Left ventricle myocardium superior (tissue), 1 donor: ENCODE data around the gene ESPNL. TPM values are rescaled to one million over a fixed set of nuclear protein-coding genes. Genes with fewer than 3 reads are reported as not detected.
"Not testable (repeated sequence)": the region's sequence is repeated elsewhere in the genome, so short reads cannot be mapped to it uniquely, and the experiment has no call there.

Source experiments
- ATAC-seq: fragments of 200-7000 bp; cut with Tn5 transposase; one replicate; pipeline ENCODE4 v1.9.1; 2020; ENCODE audit warnings: mild to moderate bottlenecking, moderate library complexity
- DNase-seq: peaks from one replicate; pipeline ENCODE4 v3.0.0-alpha.2; 2020
- intact Hi-C: fragments of 100-400 bp; cut with micrococcal nuclease; formaldehyde crosslinking; loops from one replicate; pipeline ENCODE4 v1.11.0; 2022
- long read RNA-seq: library from polyadenylated mRNA; unstranded; transcript quantifications from one replicate; pipeline ENCODE4 v2.0.0, GENCODE V29; 2021
- total RNA-seq: library from RNA; stranded (reverse); fragmentation: NEBNext Ultra II Directional; extraction: Animal tissue kit (Norgen Biotek cat#: 25700); gene quantifications from one replicate; pipeline ENCODE4 v1.2.1, GENCODE V29; 2021
- donor health status: DM: no; HTN: yes; CAD: no; lungs with severe emphysema.

The ESPNL gene, protein sequence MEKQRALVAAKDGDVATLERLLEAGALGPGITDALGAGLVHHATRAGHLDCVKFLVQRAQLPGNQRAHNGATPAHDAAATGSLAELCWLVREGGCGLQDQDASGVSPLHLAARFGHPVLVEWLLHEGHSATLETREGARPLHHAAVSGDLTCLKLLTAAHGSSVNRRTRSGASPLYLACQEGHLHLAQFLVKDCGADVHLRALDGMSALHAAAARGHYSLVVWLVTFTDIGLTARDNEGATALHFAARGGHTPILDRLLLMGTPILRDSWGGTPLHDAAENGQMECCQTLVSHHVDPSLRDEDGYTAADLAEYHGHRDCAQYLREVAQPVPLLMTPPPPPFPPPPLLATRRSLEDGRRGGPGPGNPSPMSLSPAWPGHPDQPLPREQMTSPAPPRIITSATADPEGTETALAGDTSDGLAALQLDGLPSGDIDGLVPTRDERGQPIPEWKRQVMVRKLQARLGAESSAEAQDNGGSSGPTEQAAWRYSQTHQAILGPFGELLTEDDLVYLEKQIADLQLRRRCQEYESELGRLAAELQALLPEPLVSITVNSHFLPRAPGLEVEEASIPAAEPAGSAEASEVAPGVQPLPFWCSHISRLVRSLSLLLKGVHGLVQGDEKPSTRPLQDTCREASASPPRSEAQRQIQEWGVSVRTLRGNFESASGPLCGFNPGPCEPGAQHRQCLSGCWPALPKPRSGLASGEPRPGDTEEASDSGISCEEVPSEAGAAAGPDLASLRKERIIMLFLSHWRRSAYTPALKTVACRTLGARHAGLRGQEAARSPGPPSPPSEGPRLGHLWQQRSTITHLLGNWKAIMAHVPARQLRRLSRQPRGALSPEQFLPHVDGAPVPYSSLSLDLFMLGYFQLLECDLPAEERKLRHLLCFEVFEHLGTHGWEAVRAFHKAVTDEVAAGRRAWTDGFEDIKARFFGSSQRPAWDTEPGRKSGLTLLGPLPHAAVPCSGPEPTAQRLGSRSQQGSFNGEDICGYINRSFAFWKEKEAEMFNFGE
- not detected for total RNA-seq
- long read RNA-seq: 0 reads

DNA sequence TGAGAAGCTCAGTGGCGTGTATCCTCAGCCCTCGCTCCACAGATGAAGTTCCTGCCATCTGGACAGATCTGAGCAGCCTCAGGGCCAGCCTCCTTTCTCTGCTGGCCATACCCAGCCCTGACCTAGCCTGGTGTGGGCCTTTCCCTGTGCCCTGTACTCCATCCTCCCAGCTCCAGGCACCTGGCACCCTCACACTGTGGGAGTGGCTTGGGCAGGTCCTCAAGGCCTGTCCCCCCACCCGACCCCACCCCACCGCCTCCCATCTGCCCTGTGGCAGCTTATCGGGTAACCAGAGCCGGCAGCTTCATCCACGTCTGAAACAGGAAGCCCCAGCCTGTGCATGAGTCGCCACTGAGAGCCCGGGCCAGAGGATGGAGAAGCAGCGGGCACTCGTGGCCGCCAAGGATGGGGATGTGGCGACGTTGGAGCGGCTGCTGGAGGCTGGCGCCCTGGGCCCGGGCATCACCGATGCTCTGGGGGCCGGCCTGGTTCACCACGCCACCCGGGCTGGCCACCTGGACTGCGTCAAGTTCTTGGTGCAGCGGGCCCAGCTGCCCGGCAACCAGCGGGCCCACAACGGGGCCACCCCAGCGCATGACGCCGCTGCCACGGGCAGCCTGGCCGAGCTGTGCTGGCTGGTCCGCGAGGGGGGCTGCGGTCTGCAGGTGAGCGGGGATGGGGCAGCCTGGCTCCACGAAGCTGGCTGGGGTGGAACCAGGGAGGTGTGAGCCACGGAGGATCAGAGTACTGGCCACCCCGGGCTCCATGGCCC is at the start of gene ESPNL:
Gene ESPNL (plus strand): TSS at position 292 of the 772 bp plus-strand sequence. CDS start 80 bp downstream, at position 372.
- no peak for ATAC-seq
- no peak for DNase-seq
- intact Hi-C loops: no loop called here

DNA sequence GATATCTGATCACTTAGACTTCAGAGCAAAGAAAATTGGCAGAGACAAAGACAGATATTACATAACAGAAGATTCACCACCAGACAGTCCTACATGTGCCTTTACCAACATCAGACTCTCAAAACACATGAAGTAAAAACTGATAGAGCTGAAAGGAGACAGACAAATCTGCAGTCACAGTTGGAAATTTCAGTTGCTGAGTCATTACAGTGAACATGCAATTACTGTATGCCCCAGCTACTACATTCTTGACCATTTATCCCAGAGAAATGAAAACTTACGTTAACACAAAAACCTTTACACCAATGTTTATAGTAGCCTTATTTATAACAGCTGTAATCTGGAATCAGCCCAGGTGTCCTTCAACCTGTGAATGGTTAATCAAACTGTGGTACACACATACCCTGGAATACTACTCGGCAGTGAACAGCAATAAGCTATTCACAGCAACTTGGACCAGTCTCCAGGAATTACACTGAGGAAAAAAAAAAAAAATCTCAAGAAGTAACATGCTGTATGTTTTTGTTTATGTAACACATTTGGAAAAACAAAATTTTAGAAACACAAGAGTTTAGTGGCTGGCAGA is 46.9 kb upstream of the ESPNL start:
- intact Hi-C loops: no loop called here
- DNase-seq (no peak), ATAC-seq (no peak)

DNA sequence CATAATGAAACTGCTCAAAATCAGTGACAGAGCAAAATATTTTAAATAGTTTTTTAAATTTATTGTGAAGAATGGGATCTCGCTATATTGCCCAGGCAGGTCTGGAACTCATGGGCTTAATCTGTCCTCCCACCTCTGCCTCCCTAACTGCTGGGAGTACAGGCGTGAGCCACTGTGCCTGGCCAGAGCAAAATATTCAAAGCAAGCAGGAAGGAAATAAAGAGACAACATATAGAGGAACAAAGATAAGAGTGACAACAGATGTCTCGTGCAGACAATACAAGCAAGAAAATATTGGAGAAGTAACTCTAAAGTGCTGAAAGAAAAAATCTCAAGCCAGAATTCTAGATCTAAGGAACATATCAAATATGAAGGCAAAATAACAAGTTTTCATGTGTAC is 44.3 kb upstream of the ESPNL start:
- intact Hi-C loops: no loop called here
- ATAC-seq (no peak), DNase-seq (no peak)

DNA sequence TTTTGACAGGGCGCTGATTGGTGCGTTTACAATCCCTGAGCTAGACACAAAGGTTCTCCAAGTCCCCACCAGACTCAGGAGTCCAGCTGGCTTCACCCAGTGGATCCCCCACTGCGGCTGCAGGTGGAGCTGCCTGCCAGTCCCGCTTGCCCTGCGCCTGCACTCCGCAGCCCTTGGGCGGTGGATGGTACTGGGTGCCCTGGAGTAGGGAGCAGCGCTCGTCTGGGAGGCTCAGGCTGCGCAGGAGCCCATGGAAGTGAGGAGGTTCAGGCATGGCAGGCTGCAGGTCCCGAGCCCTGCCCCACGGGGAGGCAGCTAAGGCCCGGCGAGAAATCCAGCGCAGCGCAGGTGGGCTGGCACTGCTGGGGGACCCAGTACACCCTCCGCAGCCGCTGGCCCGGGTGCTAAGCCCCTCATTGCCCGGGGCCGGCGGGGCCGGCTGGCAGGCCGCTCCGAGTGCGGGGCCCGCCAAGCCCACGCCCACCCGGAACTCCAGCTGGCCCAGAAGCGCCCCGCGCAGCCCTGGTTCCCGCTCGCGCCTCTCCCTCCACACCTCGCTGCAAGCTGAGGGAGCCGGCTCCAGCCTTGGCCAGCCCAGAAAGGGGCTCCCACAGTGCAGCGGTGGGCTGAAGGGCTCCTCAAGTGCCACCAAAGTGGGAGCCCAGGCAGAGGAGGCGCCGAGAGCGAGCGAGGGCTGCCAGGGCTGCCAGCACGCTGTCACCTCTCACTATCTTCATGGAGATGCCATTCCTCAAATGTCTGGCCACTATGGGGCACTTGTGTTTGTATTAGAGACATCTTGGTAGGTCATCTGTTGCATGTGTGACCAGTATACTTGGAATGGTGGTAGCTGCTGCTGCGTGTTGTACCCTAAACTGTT is 42.2 kb upstream of the ESPNL start:
- DNase-seq, intact Hi-C loops, ATAC-seq: not testable (repeated sequence)

DNA sequence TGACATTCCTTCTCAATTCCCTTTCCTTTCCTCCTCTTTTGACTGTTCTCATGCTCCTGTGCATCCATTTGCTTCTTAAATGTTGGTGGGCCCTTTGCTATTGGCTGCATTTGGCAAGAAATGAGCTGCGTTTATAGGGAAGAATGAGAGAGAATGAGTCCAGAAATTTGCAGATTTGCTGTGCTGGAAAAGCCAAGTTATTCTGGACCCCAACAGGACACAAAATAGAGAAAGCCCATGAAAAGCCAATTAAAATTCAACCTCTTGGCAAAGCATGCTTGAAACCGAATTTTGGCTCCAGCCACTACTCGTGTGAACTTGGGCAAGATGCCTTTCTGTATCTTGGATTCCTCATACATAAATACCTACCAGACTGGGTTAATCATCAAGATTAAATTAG is 40.6 kb upstream of the ESPNL start:
- DNase-seq (no peak), ATAC-seq (no peak)
- intact Hi-C loops: no loop called here

DNA sequence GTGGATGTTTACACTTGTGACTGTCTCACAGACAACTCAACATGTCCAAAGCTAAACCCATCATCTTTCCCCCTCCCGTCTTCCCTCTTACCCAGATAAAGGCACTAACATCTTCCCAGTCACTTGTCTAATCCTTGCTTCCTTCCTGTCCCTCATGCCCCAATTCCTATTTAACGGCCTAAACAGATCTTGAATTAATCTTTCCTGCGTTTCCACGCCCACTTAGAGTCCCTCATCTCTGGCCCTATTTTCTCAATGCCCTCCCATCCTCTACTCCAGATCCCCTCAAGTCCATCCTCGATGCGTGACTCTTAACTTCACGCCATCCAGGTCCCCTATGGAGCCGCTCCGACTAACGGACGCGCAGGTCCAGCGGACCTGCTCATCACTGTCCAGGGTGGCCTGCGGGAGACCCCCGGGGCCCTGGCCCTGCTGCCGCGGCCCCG is 40.0 kb upstream of the ESPNL start:
- ATAC-seq (no peak), DNase-seq (no peak)
- intact Hi-C loops: no loop called here

DNA sequence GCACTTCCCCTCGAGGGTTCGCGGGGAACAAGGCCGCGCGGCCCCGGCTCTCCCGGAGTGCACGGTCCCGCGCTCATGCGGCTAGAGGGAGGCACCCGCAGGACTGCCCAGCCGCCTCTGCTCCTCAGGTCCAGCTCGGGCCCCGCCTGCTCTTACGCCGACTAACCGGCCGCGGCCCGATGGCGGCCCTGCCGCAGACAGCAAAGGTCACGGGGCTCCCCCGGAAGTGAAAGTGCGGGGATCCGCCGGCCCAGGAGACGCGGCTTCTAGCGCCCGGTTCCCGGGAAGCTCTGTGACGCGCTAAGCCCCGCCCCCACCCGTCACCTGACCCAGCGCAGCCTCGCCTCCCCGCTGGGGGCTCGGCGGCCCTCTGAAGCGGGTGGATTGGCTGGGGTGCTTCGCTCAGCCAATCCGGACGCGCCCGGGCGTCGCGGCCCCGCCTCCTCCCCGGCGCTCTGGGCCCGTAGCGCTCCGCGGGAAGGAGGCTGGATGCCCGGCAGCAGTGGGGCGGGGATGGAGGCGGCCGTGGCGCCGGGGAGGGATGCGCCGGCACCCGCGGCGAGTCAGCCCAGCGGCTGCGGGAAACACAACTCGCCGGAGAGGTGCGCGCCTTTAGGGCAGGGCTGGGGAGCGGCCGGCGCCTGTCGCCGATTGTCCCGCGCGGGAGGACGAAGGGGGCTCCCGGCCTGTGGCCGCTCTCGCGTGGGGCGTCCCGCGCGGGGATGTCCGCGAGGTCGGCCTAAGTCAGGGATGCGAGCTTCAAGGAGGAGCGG is 39.4 kb upstream of the ESPNL start, which contains the start of gene SCLY:
Gene SCLY (plus strand): TSS at position 460 of the 773 bp plus-strand sequence. CDS start 54 bp downstream, at position 514.
- peak; percentile 99 for ATAC-seq
- DNase-seq: peak; percentile 98
- intact Hi-C loops: no loop called here

DNA sequence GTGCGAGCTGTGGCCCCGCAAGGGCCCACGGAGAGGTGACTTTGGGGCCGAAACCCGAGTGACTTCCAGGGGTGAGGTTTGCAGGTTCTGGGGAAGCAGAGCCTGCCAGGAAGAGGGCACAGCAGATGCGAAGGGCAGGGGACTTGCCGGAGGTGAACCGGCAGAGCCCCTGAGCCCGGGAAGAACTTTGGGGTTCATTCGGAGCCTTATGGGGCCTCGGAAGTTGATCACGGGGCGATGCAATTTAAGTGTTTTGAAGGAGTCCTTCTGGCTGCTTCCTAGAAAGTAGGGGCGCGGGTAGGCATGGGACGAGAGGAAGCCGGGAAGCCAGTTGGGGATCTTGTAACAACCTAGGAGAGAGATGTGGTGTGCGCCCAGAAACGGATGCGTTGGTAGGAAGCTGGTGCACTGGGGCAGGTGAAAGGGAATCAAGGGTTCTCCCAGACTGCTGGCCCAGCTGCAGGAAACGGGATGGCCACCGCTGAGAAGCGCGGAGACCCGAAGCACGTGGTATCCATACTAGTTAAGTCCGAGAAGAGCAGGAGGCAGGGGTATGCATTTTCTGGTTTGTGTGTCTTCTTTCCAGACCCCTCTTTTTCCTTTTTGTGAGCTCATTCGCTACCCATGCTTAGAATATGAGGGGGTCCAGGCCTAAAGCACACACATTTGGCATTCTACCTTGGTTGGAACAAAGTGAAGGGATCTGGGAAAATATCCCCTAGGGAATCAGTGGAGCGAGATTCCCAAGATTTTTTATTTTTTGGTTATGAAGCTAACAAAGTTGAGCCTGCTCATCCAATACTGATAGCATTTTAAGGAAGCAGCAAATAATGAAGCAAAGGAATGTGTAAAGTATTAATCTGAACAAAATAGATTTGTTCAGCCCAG is 38.6 kb upstream of the ESPNL start:
- DNase-seq (no peak), ATAC-seq (no peak)
- intact Hi-C loops: no loop called here

DNA sequence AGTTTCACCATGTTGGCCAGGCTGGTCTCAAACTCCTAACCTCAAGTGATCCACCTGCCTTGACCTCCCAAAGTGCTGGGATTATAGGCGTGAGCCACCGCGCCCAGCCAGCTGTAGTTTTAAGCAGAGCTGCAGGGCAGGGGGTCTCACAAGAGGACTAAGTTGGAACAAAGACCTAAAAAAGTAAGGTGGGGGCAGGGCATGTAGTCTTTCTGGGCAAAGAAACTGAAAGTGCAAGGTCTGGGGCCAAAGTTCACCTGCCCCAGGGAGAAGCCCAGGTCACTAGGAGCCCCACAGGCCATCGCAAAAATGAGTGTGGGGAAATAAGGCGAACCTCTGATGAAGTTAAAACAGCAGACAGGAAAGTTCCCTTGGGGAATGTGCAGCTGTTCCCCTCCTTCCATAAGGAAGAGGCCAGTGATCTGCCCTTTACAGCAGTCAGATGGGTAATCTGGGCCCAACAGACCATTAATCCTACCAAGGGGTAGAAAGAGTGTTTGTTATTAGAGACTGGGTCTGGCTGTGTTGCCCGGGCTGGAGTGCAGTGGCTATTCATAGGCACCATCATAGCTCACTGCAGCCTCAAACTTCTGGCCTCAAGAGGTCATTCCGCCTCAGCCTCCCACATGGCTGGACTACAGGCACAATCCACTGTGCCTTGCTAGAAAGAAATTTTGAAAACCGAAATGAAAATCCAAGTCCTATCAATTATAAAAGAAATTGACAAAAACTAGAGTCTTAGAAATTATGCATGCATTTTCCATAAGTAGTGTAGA is 36.5 kb upstream of the ESPNL start:
- ATAC-seq: no peak
- no peak for DNase-seq
- intact Hi-C loops: no loop called here

DNA sequence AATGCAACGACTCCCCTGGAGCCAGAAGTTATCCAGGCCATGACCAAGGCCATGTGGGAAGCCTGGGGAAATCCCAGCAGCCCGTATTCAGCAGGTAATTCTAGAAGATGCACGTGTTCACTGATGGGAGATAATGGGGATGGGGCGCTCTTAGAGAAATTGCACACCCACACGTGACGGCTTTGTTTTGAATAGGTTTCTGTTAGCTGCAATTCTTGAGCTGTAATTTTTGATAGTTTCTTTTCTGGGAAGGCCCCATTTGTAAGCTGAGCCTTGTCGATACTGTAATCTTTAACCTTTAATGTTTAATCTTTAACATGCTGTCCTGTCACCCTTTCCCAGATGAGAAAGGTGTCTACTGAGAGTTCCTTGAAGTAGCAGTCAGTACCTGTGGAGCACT is 35.8 kb upstream of the ESPNL start:
- no peak for DNase-seq
- intact Hi-C loops: no loop called here
- ATAC-seq: no peak

DNA sequence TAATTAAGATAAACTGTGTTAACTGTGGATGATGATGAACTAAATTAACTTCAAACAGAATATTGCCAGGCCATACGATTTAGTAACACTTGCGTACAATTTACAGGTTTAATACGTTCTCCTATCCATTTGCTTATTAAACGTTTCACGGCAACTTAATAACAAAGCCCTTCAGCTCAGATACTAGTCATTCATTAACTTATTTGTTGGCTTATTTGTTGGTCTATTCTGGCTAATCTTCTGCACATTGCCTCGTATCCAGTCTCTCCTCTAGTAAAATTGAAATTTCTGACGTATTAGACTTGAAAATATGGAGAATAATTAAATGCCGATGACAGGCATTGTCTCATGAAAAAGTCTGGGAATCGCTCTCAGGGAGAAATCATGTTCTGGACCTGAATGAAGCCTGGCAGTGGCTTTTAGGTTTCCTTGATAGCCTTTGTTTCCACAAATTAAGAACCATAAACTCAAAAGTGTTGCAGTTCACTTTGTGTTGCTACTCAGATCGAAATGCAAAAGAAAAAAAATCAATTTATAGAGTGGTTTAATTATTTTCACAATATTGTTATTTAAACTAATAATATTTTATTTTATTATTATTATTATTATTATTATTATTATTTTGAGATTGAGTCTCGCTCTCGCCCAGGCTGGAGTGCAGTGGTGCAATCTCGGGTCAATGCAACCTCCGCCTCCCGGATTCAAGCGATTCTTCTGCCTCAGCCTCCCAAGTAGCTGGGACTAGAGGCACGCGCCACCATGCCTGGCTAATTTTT is 34.9 kb upstream of the ESPNL start:
- no peak for ATAC-seq

DNA sequence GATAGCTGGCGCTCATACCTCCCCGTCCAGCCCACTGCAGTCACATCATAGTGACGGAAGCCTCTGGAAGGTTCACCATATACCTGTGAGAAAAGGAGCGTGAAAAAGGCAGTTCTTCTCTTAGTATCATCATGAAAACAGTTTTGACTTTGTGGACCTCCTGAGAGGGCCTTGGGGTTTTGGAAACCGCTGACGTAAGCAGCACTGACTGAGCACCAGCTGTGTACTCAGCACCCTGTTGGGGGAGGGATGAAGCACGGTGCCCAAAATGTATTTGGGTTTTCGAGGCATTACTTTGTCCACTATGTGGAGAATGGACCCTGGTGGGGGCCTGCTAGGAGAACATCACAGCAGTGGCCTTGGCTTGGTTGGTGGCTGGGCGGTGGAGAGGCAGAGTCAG is 33.9 kb upstream of the ESPNL start:
- no peak for ATAC-seq
- intact Hi-C loops: no loop called here
- DNase-seq: no peak

More for the DNA sequence above, 34.9 kb upstream of the ESPNL start:
- DNase-seq: no peak
- intact Hi-C loops: no loop called here

DNA sequence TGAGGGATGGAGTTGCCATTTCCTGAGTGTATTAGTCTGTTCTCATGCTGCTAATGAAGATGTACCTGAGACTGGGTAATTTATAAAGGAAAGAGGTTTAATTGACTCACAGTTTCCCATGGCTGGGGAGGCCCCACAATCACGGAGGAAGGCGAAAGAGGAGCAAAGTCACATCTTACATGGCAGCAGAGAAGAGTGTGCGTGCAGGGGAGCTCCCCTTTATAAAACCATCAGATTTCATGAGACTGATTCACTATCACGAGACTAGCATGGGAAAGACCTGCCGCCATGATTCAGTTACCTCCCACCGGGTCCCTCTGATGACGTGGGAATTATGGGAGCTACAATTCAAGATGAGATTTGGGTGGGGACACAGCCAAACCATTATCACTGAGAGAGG is 33.4 kb upstream of the ESPNL start:
- ATAC-seq, intact Hi-C loops, DNase-seq: not testable (repeated sequence)

DNA sequence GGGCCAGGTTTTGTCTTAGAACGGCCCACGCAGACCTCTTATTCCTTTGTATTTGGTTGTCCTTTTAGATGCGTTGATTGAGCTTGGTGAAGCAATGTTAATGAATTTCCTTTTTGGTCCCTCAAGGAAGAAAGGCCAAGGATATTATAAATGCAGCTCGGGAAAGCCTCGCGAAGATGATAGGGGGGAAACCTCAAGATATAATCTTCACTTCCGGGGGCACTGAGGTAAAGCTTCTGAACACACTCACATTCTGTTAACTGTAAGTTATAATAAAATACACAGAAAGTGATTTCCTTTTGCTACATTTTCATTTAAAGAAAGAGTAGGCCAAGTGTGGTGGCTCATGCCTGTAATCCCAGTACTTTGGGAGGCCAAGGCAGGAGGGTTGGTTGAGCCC is 32.2 kb upstream of the ESPNL start:
- ATAC-seq (no peak), DNase-seq (no peak)
- intact Hi-C loops: no loop called here
